ENCODE measurements around the gene UBALD2. TPM values are rescaled to one million over a fixed set of nuclear protein-coding genes. Genes with fewer than 3 reads are reported as not detected.

Gene UBALD2
- total RNA-seq, 1 experiment from 2014 or later: 87.9 TPM

GRCh38 chr17:76278952-76279741 lies 14.0 kb downstream of the UBALD2 start:
- no peaks in the 10 kb centered on the region for H3K9me3 Mint-ChIP-seq (ENCODE audit: low read depth, unreplicated experiment)
- no TSS peak for BruUV-seq (replicated peaks)
- no peak overlapping the region for H3K27ac Mint-ChIP-seq (ENCODE audit: unreplicated experiment)
- DNase-seq: peak; percentile 91
- H3K4me3 Mint-ChIP-seq (ENCODE audit: low read depth, unreplicated experiment): no peak overlapping the region
- no peaks in the 10 kb centered on the region for H3K27me3 Mint-ChIP-seq (ENCODE audit: unreplicated experiment)
- CTCF ChIA-PET: interaction anchor here (0.5 to 2.5 kb wide), 27 partner anchors 8 to 338 kb away, joined by 3 to 36 read pairs (median 4); partner anchors contain the start of genes FBF1 and UBALD2
- H3K36me3 Mint-ChIP-seq (ENCODE audit: insufficient read depth, unreplicated experiment): peaks cover 16% of the 10 kb centered on the region
- intact Hi-C loops (cut with micrococcal nuclease; ENCODE audit: unreplicated experiment): loop anchor here (2.0 to 5.0 kb wide), 2 partner anchors 42 to 156 kb away; no protein-coding TSS in a partner anchor
- peaks cover 8% of the 10 kb centered on the region for H3K4me1 Mint-ChIP-seq (ENCODE audit: low read depth, unreplicated experiment)
- TF ChIP-seq CTCF (IDR thresholded peaks at IDR 0.05; ENCODE audit: unreplicated experiment): peak; percentile 98

- intact Hi-C loops (cut with micrococcal nuclease; ENCODE audit: unreplicated experiment): loop anchor here (2.0 to 5.0 kb wide), 2 partner anchors 43 to 157 kb away; no protein-coding TSS in a partner anchor
- H3K4me3 Mint-ChIP-seq (ENCODE audit: low read depth, unreplicated experiment): no peak overlapping the region
Observed at GRCh38 chr17:76279742-76280287, 14.7 kb downstream of the UBALD2 start.

GRCh38 chr17:76280650-76281049 lies 15.5 kb downstream of the UBALD2 start:
- TF ChIP-seq CTCF (IDR thresholded peaks at IDR 0.05; ENCODE audit: unreplicated experiment): no peak
- no peaks in the 10 kb centered on the region for H3K27me3 Mint-ChIP-seq (ENCODE audit: unreplicated experiment)
- H3K4me1 Mint-ChIP-seq (ENCODE audit: low read depth, unreplicated experiment): peaks cover 8% of the 10 kb centered on the region
- intact Hi-C loops (cut with micrococcal nuclease; ENCODE audit: unreplicated experiment): no loop called here
- no peak for DNase-seq
- CTCF ChIA-PET: interaction anchor here (1.3 to 2.5 kb wide), 5 partner anchors 23 to 158 kb away, joined by 3 to 36 read pairs (median 10); no protein-coding TSS in a partner anchor
- no peaks in the 10 kb centered on the region for H3K9me3 Mint-ChIP-seq (ENCODE audit: low read depth, unreplicated experiment)
- no TSS peak for BruUV-seq (replicated peaks)
- peaks cover 12% of the 10 kb centered on the region for H3K36me3 Mint-ChIP-seq (ENCODE audit: insufficient read depth, unreplicated experiment)
- no peak overlapping the region for H3K27ac Mint-ChIP-seq (ENCODE audit: unreplicated experiment)
- H3K4me3 Mint-ChIP-seq (ENCODE audit: low read depth, unreplicated experiment): no peak overlapping the region

More at GRCh38 chr17:76279742-76280287, 14.7 kb downstream of the UBALD2 start:
- no peaks in the 10 kb centered on the region for H3K27me3 Mint-ChIP-seq (ENCODE audit: unreplicated experiment)
- peaks cover 16% of the 10 kb centered on the region for H3K36me3 Mint-ChIP-seq (ENCODE audit: insufficient read depth, unreplicated experiment)
- no peak for TF ChIP-seq CTCF (IDR thresholded peaks at IDR 0.05; ENCODE audit: unreplicated experiment)
- H3K9me3 Mint-ChIP-seq (ENCODE audit: low read depth, unreplicated experiment): no peaks in the 10 kb centered on the region
- CTCF ChIA-PET: interaction anchor here (0.5 to 2.5 kb wide), 26 partner anchors 9 to 339 kb away, joined by 3 to 36 read pairs (median 4); partner anchors contain the start of genes FBF1 and UBALD2
- peaks cover 8% of the 10 kb centered on the region for H3K4me1 Mint-ChIP-seq (ENCODE audit: low read depth, unreplicated experiment)
- H3K27ac Mint-ChIP-seq (ENCODE audit: unreplicated experiment): no peak overlapping the region
- no TSS peak for BruUV-seq (replicated peaks)
- no peak for DNase-seq

- no TSS peak for BruUV-seq (replicated peaks)
- Mint-ChIP-seq H3K27ac (ENCODE audit: unreplicated experiment) (no peak overlapping the region), H3K36me3 (ENCODE audit: insufficient read depth, unreplicated experiment) (peaks cover 6% of the 10 kb centered on the region), H3K4me1 (ENCODE audit: low read depth, unreplicated experiment) (peaks cover 8% of the 10 kb centered on the region), H3K27me3 (ENCODE audit: unreplicated experiment) (no peaks in the 10 kb centered on the region), H3K9me3 (ENCODE audit: low read depth, unreplicated experiment) (no peaks in the 10 kb centered on the region), H3K4me3 (ENCODE audit: low read depth, unreplicated experiment) (no peak overlapping the region)
- DNase-seq: no peak
- CTCF ChIA-PET: interaction anchor here (1.3 kb wide), 1 partner anchor 44 kb away, joined by 4 read pairs; no protein-coding TSS in a partner anchor
- TF ChIP-seq CTCF (IDR thresholded peaks at IDR 0.05; ENCODE audit: unreplicated experiment): no peak
- intact Hi-C loops (cut with micrococcal nuclease; ENCODE audit: unreplicated experiment): no loop called here
Observed at GRCh38 chr17:76281573-76282371, 16.6 kb downstream of the UBALD2 start.

Measured in Calu3 (cell line).